ENCODE data around the gene LCN10.

LCN10 gene

DNA sequence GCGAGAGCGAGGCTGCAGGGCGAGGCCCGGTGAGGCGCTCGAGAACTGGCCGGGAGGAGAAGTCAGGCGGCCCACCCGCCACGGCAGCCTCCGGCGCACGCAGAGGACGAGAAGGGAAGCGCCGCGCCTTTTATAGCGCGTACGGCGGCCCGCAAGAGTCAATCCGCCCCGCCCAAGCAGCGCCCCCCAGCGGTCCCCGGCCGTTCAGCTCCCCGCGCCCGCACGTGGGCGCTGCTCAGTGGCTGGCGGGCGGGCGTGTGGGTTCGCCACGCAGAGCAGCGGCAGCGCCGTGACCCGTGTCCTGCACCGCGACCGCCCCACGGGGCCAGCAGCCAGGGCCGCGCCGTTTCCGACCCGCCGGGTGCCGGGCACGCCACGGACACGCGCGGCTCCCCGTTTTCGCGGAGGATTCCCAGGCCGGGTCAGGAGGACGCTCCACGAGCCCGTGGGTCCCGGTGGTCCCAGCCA, 14.6 kb downstream of the LCN10 start:
- DNase-seq = peak; percentile 85 to 92
- no peaks in the 10 kb centered on the region for H3K27me3 ChIP-seq
- peaks cover 0 to 39% (median 27%) of the 10 kb centered on the region in 4 donors for H3K4me1 ChIP-seq
- H3K36me3 ChIP-seq = peaks cover 27 to 38% (median 37%) of the 10 kb centered on the region in 3 donors
- intact Hi-C loops (cut with DNase I; ENCODE audit: low total_unique reads) = no loop called here
- H3K27ac ChIP-seq = peak overlapping the region; percentile 61 to 70
- H3K4me3 ChIP-seq = peak overlapping the region; percentile 78 to 79
- TF ChIP-seq, protein P1, sequence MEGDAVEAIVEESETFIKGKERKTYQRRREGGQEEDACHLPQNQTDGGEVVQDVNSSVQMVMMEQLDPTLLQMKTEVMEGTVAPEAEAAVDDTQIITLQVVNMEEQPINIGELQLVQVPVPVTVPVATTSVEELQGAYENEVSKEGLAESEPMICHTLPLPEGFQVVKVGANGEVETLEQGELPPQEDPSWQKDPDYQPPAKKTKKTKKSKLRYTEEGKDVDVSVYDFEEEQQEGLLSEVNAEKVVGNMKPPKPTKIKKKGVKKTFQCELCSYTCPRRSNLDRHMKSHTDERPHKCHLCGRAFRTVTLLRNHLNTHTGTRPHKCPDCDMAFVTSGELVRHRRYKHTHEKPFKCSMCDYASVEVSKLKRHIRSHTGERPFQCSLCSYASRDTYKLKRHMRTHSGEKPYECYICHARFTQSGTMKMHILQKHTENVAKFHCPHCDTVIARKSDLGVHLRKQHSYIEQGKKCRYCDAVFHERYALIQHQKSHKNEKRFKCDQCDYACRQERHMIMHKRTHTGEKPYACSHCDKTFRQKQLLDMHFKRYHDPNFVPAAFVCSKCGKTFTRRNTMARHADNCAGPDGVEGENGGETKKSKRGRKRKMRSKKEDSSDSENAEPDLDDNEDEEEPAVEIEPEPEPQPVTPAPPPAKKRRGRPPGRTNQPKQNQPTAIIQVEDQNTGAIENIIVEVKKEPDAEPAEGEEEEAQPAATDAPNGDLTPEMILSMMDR (IDR thresholded peaks at IDR 0.05) = peak; percentile 82 to 94
- no peaks in the 10 kb centered on the region for H3K9me3 ChIP-seq

DNA sequence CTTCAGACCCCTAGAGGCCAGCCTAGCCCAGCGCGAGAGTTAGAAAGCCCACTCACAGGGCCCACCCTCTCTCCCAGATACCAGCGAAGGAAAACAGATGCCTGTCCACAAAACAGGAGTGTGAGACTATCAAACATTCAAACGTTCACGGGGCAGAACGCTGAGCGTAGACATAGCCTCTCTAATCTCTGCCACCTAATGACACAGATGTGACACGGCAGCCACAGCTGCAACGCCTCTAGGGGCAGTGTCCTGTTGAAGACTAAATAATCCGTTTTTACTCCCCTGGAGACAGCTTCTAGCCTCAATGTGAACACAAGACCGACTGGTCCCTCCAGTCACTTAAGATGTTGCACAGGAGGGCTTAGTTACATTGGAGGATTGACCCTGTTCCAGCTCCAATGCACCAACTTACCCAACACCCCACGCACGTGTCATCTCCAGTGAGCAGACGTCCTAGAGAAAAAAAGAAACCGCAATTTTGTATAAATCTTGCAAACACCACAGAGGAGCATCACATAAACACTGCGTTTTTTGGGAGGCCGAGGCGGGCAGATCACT, 16.0 kb downstream of the LCN10 start:
- intact Hi-C loops (cut with DNase I; ENCODE audit: low total_unique reads) = no loop called here
- Histone ChIP-seq H3K27ac (no peak overlapping the region), H3K4me1 (peaks cover 0 to 39% (median 27%) of the 10 kb centered on the region in 4 donors)

DNA sequence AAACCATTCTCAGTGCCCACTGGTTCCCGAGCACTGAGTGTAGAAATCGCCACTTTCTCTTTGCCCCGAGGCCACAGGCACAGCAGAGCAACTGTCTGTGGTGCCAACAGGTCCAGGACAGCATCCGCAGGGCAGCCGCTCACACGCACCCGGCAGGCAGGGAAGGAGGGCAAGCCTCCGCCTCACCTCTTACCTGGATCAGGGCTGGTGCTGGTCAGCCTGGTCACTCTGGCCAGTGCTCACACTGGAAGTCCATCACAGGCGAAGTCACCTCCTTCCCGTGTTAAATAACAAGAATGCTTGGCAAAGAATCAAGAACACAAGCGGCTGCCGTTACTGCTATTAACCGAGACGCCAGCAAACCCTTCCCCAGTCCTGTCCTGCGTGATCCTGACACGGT, 16.6 kb downstream of the LCN10 start:
- peaks cover 0 to 40% (median 27%) of the 10 kb centered on the region in 4 donors for H3K4me1 ChIP-seq
- TF ChIP-seq, protein P1 (IDR thresholded peaks at IDR 0.05) = no peak
- intact Hi-C loops (cut with DNase I; ENCODE audit: low total_unique reads) = no loop called here

More for the DNA sequence above, 16.0 kb downstream of the LCN10 start:
- Histone ChIP-seq H3K9me3 (no peaks in the 10 kb centered on the region), H3K36me3 (peaks cover 35 to 52% (median 51%) of the 10 kb centered on the region in 3 donors), H3K4me3 (peak overlapping the region; percentile 78 to 79), H3K27me3 (no peaks in the 10 kb centered on the region)
- DNase-seq = no peak
- TF ChIP-seq, protein P1 (IDR thresholded peaks at IDR 0.05) = no peak

DNA sequence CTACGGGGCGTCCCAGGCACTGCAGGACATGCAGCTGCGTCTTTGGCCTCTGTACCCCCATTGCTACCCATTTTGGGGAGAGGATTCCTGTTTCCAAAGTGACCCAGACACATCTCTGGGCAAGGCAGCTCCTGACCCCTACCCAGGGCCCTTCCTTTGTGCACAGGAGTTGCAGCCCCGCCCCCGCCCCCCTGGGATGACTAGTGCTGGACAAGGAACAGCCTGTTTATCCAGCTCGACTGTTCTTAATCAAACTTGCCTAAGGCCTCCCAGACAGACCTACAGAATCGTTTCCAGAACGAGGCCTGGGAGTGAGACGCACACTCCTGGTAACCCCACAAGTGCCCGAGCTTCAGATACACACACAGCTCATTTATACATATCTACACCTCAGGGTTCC, 17.1 kb downstream of the LCN10 start:
- H3K4me3 ChIP-seq = no peak overlapping the region
- peaks cover 35 to 62% (median 53%) of the 10 kb centered on the region in 3 donors for H3K36me3 ChIP-seq
- H3K4me1 ChIP-seq = peaks cover 0 to 45% (median 29%) of the 10 kb centered on the region in 4 donors
- intact Hi-C loops (cut with DNase I; ENCODE audit: low total_unique reads) = no loop called here
- H3K27ac ChIP-seq = no peak overlapping the region
- DNase-seq = no peak
- no peaks in the 10 kb centered on the region for H3K27me3 ChIP-seq
- TF ChIP-seq, protein P1 (IDR thresholded peaks at IDR 0.05) = no peak
- H3K9me3 ChIP-seq = no peaks in the 10 kb centered on the region

More for the DNA sequence above, 16.6 kb downstream of the LCN10 start:
- Histone ChIP-seq H3K27me3 (no peaks in the 10 kb centered on the region), H3K27ac (no peak overlapping the region), H3K4me3 (peak overlapping the region in 1 of 2 donors; percentile 79), H3K36me3 (peaks cover 35 to 56% (median 53%) of the 10 kb centered on the region in 3 donors), H3K9me3 (no peaks in the 10 kb centered on the region)
- DNase-seq = no peak

DNA sequence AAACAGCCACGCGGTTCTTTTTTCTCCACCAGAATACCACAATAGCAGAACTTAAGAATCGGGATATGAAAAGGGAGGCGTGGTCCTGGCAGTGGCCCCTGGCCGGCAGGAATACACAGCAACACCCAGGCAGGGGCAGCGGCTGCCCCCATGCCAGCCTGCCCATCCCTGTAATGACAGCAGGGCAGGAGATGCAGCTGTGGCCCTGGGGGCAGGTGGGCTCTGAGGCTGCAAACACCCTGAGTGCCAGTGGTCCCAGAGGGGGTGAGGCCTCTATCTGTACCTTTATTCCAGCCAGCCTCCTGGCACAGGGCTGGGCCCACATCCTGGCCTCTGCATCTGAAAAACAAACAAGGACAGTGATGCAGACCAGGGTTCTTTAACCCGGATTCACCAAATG, 18.0 kb downstream of the LCN10 start:
- intact Hi-C loops (cut with DNase I; ENCODE audit: low total_unique reads) = no loop called here
- H3K4me1 ChIP-seq = peaks cover 0 to 53% (median 37%) of the 10 kb centered on the region in 4 donors
- H3K4me3 ChIP-seq = no peak overlapping the region
- H3K27me3 ChIP-seq = no peaks in the 10 kb centered on the region
- H3K36me3 ChIP-seq = peaks cover 35 to 62% (median 53%) of the 10 kb centered on the region in 3 donors
- no peak overlapping the region for H3K27ac ChIP-seq
- TF ChIP-seq, protein P1 (IDR thresholded peaks at IDR 0.05) = no peak
- DNase-seq = no peak
- H3K9me3 ChIP-seq = no peaks in the 10 kb centered on the region

Data from tibial artery (tissue), 4 donors.